Mucosa of rectum (tissue), 2 donors: Measurements from ENCODE around the gene PDIA5.

Experiments used
- H3K27ac ChIP-seq, 2 donors: one replicate each; pipeline ENCODE4 v1.7.0; 2013; ENCODE audit warnings: inconsistent platforms in 2 of 2, low read depth in 2 of 2, low read length in 2 of 2
- H3K27me3 ChIP-seq, 2 donors: one replicate each; pipeline ENCODE4 v1.7.0; 2013; ENCODE audit warnings: low read length in 2 of 2; ENCODE audit not compliant: control insufficient read depth in 2 of 2, insufficient read depth in 2 of 2
- H3K36me3 ChIP-seq, 2 donors: one replicate each; pipeline ENCODE4 v1.7.0; 2013; ENCODE audit warnings: low read length in 2 of 2; ENCODE audit not compliant: control insufficient read depth in 2 of 2, insufficient read depth in 2 of 2
- H3K4me1 ChIP-seq, 2 donors: one replicate each; pipeline ENCODE4 v1.7.0; 2013; ENCODE audit warnings: low read length in 2 of 2, mild to moderate bottlenecking in 1 of 2; ENCODE audit not compliant: control insufficient read depth in 2 of 2, insufficient read depth in 2 of 2
- H3K4me3 ChIP-seq, 2 donors: one replicate each; pipeline ENCODE4 v1.7.0; 2013; ENCODE audit warnings: low read length in 2 of 2
- H3K9ac ChIP-seq, 2 donors: one replicate each; pipeline ENCODE4 v1.7.0; 2013; ENCODE audit warnings: low read length in 2 of 2, low read depth in 1 of 2, mild to moderate bottlenecking in 1 of 2
- H3K9me3 ChIP-seq, 2 donors: one replicate each; pipeline ENCODE4 v1.7.0; 2013; ENCODE audit warnings: low read length in 2 of 2; ENCODE audit not compliant: control insufficient read depth in 2 of 2
- donor health status: healthy.
- donor health status: Normal muscosa, but diverticular disease.

Gene PDIA5

DNA sequence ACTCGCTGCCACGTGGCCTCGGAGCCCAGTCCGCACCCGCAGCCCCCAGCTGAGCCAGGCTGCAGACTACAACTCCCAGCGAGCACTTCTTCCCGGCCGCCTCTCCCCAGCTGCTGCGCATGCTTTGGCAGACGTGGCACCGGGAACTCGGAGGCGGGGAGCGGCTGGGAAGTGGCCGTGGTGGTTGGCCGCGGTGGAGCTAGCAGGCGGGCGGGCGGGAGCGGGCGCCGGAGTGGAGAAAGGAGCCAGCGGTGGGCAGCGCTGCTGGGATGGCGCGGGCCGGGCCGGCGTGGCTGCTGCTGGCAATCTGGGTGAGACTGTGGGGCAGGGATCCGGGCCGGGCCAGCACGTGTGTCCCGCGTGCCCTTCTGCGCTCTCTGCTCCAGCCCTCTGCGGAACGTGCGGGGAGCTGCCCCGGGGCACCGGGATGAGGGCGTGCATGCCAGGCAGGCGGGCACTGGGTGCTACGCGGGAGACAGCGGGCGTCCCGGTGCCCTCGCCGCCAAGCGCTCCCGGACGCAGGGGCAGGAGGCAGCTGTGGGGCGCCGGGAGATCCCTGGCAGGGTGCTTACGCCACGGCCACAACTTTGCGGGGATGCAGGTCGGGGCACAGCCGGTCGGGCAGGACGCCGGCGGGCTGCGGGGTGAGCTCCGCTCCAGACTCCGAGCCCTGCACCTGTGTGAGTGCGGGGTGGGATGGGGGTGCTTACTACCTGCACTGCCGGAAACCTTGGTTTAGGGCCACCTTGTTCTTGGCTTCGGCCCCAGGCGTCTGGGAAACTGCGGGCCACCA, at the start of gene PDIA5:
TSS of gene PDIA5 (plus strand) at position 130 of the 793 bp plus-strand sequence. CDS start at position 270, 140 bp downstream.
- H3K9me3 ChIP-seq = no peaks in the 10 kb centered on the region
- H3K4me3 ChIP-seq = peak within 1 kb of the TSS; percentile 82 to 83
- H3K36me3 ChIP-seq = no peaks in the 10 kb centered on the region
- no peaks in the 10 kb centered on the region for H3K27me3 ChIP-seq
- H3K9ac ChIP-seq = peak within 1 kb of the TSS; percentile 75 to 83
- peak within 1 kb of the TSS; percentile 71 to 84 for H3K27ac ChIP-seq
- peaks cover 12 to 22% of the 10 kb centered on the region in 2 donors for H3K4me1 ChIP-seq

DNA sequence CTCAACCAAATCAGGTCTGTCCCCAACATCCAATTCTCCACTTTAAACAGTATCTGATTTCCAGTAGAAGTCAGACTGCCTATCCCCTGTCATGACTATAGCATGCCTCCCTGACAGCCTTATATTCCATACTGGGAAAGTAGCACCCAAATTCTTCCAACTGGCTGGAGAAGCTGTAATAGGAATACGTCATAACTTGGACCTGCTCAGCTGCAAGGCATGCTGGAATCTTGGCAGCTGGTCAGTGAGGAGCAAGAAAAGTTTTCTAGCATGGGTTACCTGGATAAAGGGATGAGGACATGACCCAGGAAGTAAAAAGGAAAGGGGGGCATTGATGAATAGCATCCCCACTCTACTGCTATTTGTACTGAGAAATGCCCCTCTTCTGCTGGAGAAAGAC, 48.1 kb upstream of the PDIA5 start:
- H3K9me3 ChIP-seq = no peaks in the 10 kb centered on the region
- no peak overlapping the region for H3K4me3 ChIP-seq
- H3K27me3 ChIP-seq = peaks cover 10 to 21% of the 10 kb centered on the region in 2 donors
- H3K36me3 ChIP-seq = no peaks in the 10 kb centered on the region
- no peak overlapping the region for H3K27ac ChIP-seq
- no peaks in the 10 kb centered on the region for H3K4me1 ChIP-seq
- H3K9ac ChIP-seq = no peak overlapping the region

DNA sequence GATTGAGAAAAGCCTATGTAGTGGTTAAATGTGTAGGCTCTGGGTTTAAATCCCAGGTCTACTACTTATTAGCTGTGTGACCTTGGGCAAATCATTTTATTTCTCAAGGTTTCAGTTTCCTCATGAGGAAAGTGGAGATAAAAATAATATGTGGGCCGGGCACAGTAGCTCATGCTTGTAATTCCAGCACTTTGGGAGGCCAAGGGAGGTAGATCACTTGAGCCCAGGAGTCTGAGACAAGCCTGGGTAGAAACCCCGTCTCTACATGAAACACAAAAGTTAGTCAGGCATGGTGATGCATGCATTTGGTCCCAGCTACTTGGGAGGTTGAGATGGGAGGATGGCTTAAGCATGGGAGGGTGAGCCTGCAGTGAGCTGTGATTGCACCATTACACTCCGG, 47.7 kb upstream of the PDIA5 start:
- no peak overlapping the region for H3K27ac ChIP-seq
- H3K36me3 ChIP-seq = no peaks in the 10 kb centered on the region
- peaks cover 13 to 23% of the 10 kb centered on the region in 2 donors for H3K27me3 ChIP-seq
- H3K9me3 ChIP-seq = no peaks in the 10 kb centered on the region
- no peak overlapping the region for H3K4me3 ChIP-seq
- H3K9ac ChIP-seq = no peak overlapping the region
- H3K4me1 ChIP-seq = no peaks in the 10 kb centered on the region

- Histone ChIP-seq H3K9ac (no peak overlapping the region), H3K4me3 (no peak overlapping the region), H3K4me1 (no peaks in the 10 kb centered on the region), H3K27ac (no peak overlapping the region), H3K9me3 (no peaks in the 10 kb centered on the region), H3K36me3 (no peaks in the 10 kb centered on the region), H3K27me3 (peaks cover 13 to 27% of the 10 kb centered on the region in 2 donors)
These were observed 47.2 kb upstream of the PDIA5 start for GRCh38 chr3:123019591-123019990.

DNA sequence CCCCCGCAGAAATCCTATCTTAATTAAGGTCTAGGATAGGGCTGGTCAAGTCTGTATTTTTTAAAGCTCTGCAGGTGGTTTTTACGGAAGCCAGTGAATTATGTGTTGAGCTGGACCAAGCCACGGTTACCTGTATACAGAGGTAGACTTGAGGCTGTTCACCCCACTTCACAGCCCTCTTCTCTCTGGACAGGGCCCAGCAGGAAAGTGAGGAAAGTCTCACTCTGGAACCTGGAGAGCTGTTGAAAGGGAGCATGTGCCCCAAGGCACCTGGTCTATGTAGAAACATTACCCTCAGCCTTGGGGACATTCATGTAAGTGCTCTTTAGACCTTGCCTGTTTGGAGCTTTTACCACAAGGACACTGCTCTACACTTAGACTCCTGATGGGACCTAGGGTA, 46.1 kb upstream of the PDIA5 start:
- H3K4me3 ChIP-seq = no peak overlapping the region
- no peaks in the 10 kb centered on the region for H3K9me3 ChIP-seq
- H3K36me3 ChIP-seq = no peaks in the 10 kb centered on the region
- no peaks in the 10 kb centered on the region for H3K4me1 ChIP-seq
- H3K27ac ChIP-seq = no peak overlapping the region
- peaks cover 23 to 36% of the 10 kb centered on the region in 2 donors for H3K27me3 ChIP-seq
- no peak overlapping the region for H3K9ac ChIP-seq

GRCh38 chr3:123021388-123021787, 45.4 kb upstream of the PDIA5 start:
- Histone ChIP-seq H3K27me3 (peaks cover 25 to 40% of the 10 kb centered on the region in 2 donors), H3K4me3 (no peak overlapping the region), H3K4me1 (no peaks in the 10 kb centered on the region), H3K36me3 (no peaks in the 10 kb centered on the region), H3K27ac (no peak overlapping the region), H3K9ac (no peak overlapping the region), H3K9me3 (no peaks in the 10 kb centered on the region)

DNA sequence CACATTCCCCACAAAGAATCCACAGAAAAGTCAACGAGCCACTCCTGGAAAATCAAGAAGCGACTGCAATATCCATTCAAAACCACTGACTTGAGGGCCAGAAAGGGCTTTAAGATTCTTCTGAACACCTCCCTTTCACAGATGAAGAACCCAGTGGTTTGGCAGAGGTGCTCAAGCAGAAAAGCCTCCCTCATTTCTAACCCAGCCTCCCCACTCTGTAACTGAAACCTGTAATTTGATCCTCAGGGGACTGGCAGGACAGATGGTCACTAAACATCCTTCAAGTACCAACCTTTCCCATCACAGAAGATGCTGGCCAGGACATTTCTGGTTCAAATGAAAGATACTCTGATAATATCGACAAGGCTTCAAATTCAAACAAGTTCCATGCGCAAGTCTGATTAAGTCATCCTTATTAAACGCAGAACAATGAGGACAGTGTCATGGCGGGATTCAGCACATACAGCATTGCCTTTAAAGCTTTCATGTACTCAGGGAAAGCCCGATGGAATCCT, 44.8 kb upstream of the PDIA5 start:
- Histone ChIP-seq H3K36me3 (no peaks in the 10 kb centered on the region), H3K4me3 (no peak overlapping the region), H3K27ac (no peak overlapping the region), H3K9ac (no peak overlapping the region), H3K4me1 (peaks cover 3 to 6% of the 10 kb centered on the region in 2 donors), H3K27me3 (peaks cover 31 to 46% of the 10 kb centered on the region in 2 donors), H3K9me3 (no peaks in the 10 kb centered on the region)

DNA sequence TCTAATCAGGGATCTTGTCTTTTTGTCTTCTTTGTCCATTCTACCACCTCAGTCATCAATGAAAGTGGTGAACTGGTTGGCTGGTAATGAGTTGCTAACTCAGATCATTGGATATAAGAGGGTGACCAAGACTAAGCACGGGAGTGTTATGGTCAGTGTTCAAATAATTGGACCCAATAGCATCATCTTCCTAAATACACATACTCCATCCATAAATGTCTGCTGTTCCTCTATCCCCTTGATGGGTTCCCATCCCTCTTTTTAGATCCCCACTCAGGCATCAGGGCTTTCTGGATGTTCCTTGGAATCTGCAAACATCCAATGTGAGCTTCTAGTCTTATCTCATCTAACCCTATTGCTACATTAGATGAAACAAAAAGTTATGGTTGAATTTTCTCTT, 42.8 kb upstream of the PDIA5 start:
- H3K36me3 ChIP-seq = no peaks in the 10 kb centered on the region
- no peak overlapping the region for H3K4me3 ChIP-seq
- no peak overlapping the region for H3K9ac ChIP-seq
- no peak overlapping the region for H3K27ac ChIP-seq
- H3K4me1 ChIP-seq = peaks cover 10 to 17% of the 10 kb centered on the region in 2 donors
- H3K9me3 ChIP-seq = no peaks in the 10 kb centered on the region
- H3K27me3 ChIP-seq = peaks cover 40 to 50% of the 10 kb centered on the region in 2 donors

- no peak overlapping the region for H3K27ac ChIP-seq
- H3K9me3 ChIP-seq = no peaks in the 10 kb centered on the region
- peaks cover 10 to 17% of the 10 kb centered on the region in 2 donors for H3K4me1 ChIP-seq
- peaks cover 50 to 57% of the 10 kb centered on the region in 2 donors for H3K27me3 ChIP-seq
- no peak overlapping the region for H3K4me3 ChIP-seq
- H3K36me3 ChIP-seq = no peaks in the 10 kb centered on the region
- H3K9ac ChIP-seq = no peak overlapping the region
These were observed 40.9 kb upstream of the PDIA5 start for GRCh38 chr3:123025642-123026521.
